Cardiac muscle cell (in vitro differentiated cells and primary cell): ENCODE results near the gene PDZRN4. TPM values are rescaled to one million over a fixed set of nuclear protein-coding genes. Genes with fewer than 3 reads are reported as not detected.

ENCODE experiments used
- DNase-seq, 2 donors: peaks; one replicate each; pipeline versions ENCODE4 v3.0.0 to v3.0.0-alpha.2; 2010 to 2017; ENCODE audit warnings: low read depth in 1 of 2, low spot score in 1 of 2
- H3K27ac ChIP-seq: fragments of 200-600 bp; sonication (generic); 2 replicates; pipeline ENCODE4 v1.5.1; 2016
- H3K27me3 ChIP-seq: fragments of 200-600 bp; sonication (generic); 2 replicates; pipeline ENCODE4 v1.6.0; 2016; ENCODE audit warnings: control low read depth
- H3K36me3 ChIP-seq: fragments of 200-600 bp; sonication (generic); 2 replicates; pipeline ENCODE4 v1.5.1; 2016; ENCODE audit warnings: control low read depth
- H3K4me1 ChIP-seq: fragments of 200-600 bp; sonication (generic); 2 replicates; pipeline ENCODE4 v1.8.1; 2017; ENCODE audit warnings: low read depth, mild to moderate bottlenecking, mixed run types
- H3K4me3 ChIP-seq: fragments of 200-600 bp; sonication (generic); 2 replicates; pipeline ENCODE4 v1.5.1; 2016; ENCODE audit warnings: mild to moderate bottlenecking
- H3K9me3 ChIP-seq: fragments of 200-600 bp; sonication (generic); 2 replicates; pipeline ENCODE4 v1.5.1; 2017; ENCODE audit warnings: low read depth, mild to moderate bottlenecking, control low read depth
- CTCF ChIP-seq: IDR thresholded peaks from 2 replicates; pipeline ENCODE4 v1.5.1; 2012; ENCODE audit warnings: low read depth, mild to moderate bottlenecking, low read length
- polyA plus RNA-seq: library from polyadenylated mRNA; unstranded; fragments of >200 nt; fragmentation: Nextera tagmentation; extraction: Ambion mirVana; gene quantifications from 2 replicates; pipeline ENCODE4 v1.2.1, GENCODE V29; 2016
- total RNA-seq: library from RNA; depleted of rRNA; stranded (reverse); fragments of >200 nt; gene quantifications from 2 replicates; pipeline ENCODE4 v1.2.3, GENCODE V29; 2016

The PDZRN4 gene
- total and polyA plus RNA-seq, 2 experiments from 2014 or later: 2.9 to 5.0 TPM

GRCh38 chr12:41213648-41214047, 25.5 kb downstream of the PDZRN4 start:
- no peak overlapping the region for H3K27ac ChIP-seq
- TF ChIP-seq CTCF: no peak
- H3K9me3 ChIP-seq: no peaks in the 10 kb centered on the region
- H3K36me3 ChIP-seq: no peaks in the 10 kb centered on the region
- no peak overlapping the region for H3K4me3 ChIP-seq
- no peak for DNase-seq
- no peaks in the 10 kb centered on the region for H3K4me1 ChIP-seq
- no peaks in the 10 kb centered on the region for H3K27me3 ChIP-seq

- Histone ChIP-seq H3K27ac (no peak overlapping the region), H3K4me3 (no peak overlapping the region), H3K4me1 (no peaks in the 10 kb centered on the region), H3K36me3 (no peaks in the 10 kb centered on the region), H3K27me3 (no peaks in the 10 kb centered on the region), H3K9me3 (no peaks in the 10 kb centered on the region)
- no peak for DNase-seq
- no peak for TF ChIP-seq CTCF
Observed at GRCh38 chr12:41217727-41218126, 29.6 kb downstream of the PDZRN4 start.

GRCh38 chr12:41220931-41221330, 32.8 kb downstream of the PDZRN4 start:
- Histone ChIP-seq H3K9me3 (no peaks in the 10 kb centered on the region), H3K4me3 (no peak overlapping the region), H3K36me3 (no peaks in the 10 kb centered on the region), H3K27me3 (no peaks in the 10 kb centered on the region), H3K27ac (no peak overlapping the region), H3K4me1 (no peaks in the 10 kb centered on the region)
- TF ChIP-seq CTCF: no peak
- DNase-seq: no peak

- no peak for DNase-seq
- no peaks in the 10 kb centered on the region for H3K36me3 ChIP-seq
- no peaks in the 10 kb centered on the region for H3K4me1 ChIP-seq
- H3K27me3 ChIP-seq: no peaks in the 10 kb centered on the region
- H3K27ac ChIP-seq: no peak overlapping the region
- no peaks in the 10 kb centered on the region for H3K9me3 ChIP-seq
- no peak for TF ChIP-seq CTCF
- H3K4me3 ChIP-seq: no peak overlapping the region
Observed at GRCh38 chr12:41221491-41221890, 33.4 kb downstream of the PDZRN4 start.

- Histone ChIP-seq H3K9me3 (no peaks in the 10 kb centered on the region), H3K27me3 (no peaks in the 10 kb centered on the region), H3K27ac (no peak overlapping the region), H3K4me3 (no peak overlapping the region), H3K4me1 (no peaks in the 10 kb centered on the region), H3K36me3 (no peaks in the 10 kb centered on the region)
- no peak for TF ChIP-seq CTCF
- DNase-seq: no peak
Observed at GRCh38 chr12:41223600-41223999, 35.5 kb downstream of the PDZRN4 start.

- TF ChIP-seq CTCF: no peak
- Histone ChIP-seq H3K4me3 (no peak overlapping the region), H3K4me1 (peaks cover 2% of the 10 kb centered on the region), H3K27ac (no peak overlapping the region), H3K36me3 (no peaks in the 10 kb centered on the region), H3K9me3 (no peaks in the 10 kb centered on the region), H3K27me3 (no peaks in the 10 kb centered on the region)
- DNase-seq: no peak
Observed at GRCh38 chr12:41224066-41224465, 35.9 kb downstream of the PDZRN4 start.
